Prostate gland (tissue), 2 donors: ENCODE data around the gene TMPRSS6. TPM values are rescaled to one million over a fixed set of nuclear protein-coding genes. Genes with fewer than 3 reads are reported as not detected.

Experiments
- DNase-seq: peaks from one replicate; pipeline ENCODE4 v3.0.0-alpha.2; 2019; ENCODE audit warnings: low spot score
- H3K27ac ChIP-seq, 2 donors: fragments of 200-600 bp; sonication (generic); 2 replicates each; pipeline ENCODE4 v1.5.1; 2017 to 2019
- H3K27me3 ChIP-seq: fragments of 200-600 bp; sonication (generic); replicated peaks from 2 replicates; pipeline ENCODE4 v1.5.1; 2019; ENCODE audit not compliant: insufficient read depth
- H3K36me3 ChIP-seq, 2 donors: fragments of 200-600 bp; sonication (generic); 1 replicate in 1 of 2; 2 replicates in 1 of 2; pipeline versions ENCODE4 v1.5.1 to v1.8.1; 2017 to 2019
- H3K4me1 ChIP-seq: fragments of 200-600 bp; sonication (generic); replicated peaks from 2 replicates; pipeline ENCODE4 v1.5.1; 2019
- H3K4me3 ChIP-seq, 2 donors: fragments of 200-600 bp; sonication (generic); 2 replicates each; pipeline ENCODE4 v1.5.1; 2017 to 2019
- H3K9me3 ChIP-seq: fragments of 200-600 bp; sonication (generic); 2 replicates; pipeline ENCODE4 v1.5.1; 2017
- CTCF ChIP-seq, 4 experiments: fragments of 200-600 bp in 2 of 4; fragments of 450-650 bp in 2 of 4; sonication (generic) in 2 of 4; IDR thresholded peaks; 1 replicate in 3 of 4; 2 replicates in 1 of 4; pipeline ENCODE4 v1.5.1; 2016 to 2019; ENCODE audit warnings: antibody characterized with exemption in 4 of 4, mild to moderate bottlenecking in 2 of 4, moderate library complexity in 2 of 4
- POLR2A ChIP-seq: fragments of 450-650 bp; IDR thresholded peaks from one replicate; pipeline ENCODE4 v1.6.1; 2016; ENCODE audit warnings: antibody characterized with exemption, mild to moderate bottlenecking
- POLR2AphosphoS5 ChIP-seq: sonication (generic); formaldehyde crosslinking; IDR thresholded peaks from one replicate; pipeline ENCODE4 v1.6.1; 2017; ENCODE audit warnings: antibody characterized with exemption
- WGBS: methylation state at CpG from one replicate; pipeline ENCODE4 v1.1.5; 2018; 5-methylcytosine and 5-hydroxymethylcytosine counted together
- intact Hi-C: fragments of 100-400 bp; cut with DNase I; formaldehyde crosslinking; loops from one replicate; pipeline ENCODE4 v1.14.2; 2022
- total RNA-seq, 2 donors: library from RNA; depleted of rRNA; stranded (reverse); fragments of >200 nt; gene quantifications; one replicate each; pipeline ENCODE4 v1.1.0, GENCODE V29; 2016

Gene TMPRSS6
- total RNA-seq, 2 donors from 2014 or later = 0.45 TPM; not detected in 1

- intact Hi-C loops = loop anchor here (10.0 kb wide), 1 partner anchor 134 kb away; no protein-coding TSS in a partner anchor
- WGBS = 30% methylated on average over 9 of the region's 9 CpGs
- H3K27me3 ChIP-seq = peaks cover 9% of the 10 kb centered on the region
These were observed 38.8 kb downstream of the TMPRSS6 start for GRCh38 chr22:37070744-37071143.

GRCh38 chr22:37070334-37070733, 39.2 kb downstream of the TMPRSS6 start:
- no peaks in the 10 kb centered on the region for H3K9me3 ChIP-seq
- WGBS = 69% methylated on average over 8 of the region's 8 CpGs
- no peak overlapping the region for H3K4me3 ChIP-seq
- TF ChIP-seq CTCF (IDR thresholded peaks at IDR 0.05) = no peak
- no peak for TF ChIP-seq POLR2AphosphoS5
- no peak for TF ChIP-seq POLR2A
- intact Hi-C loops = loop anchor here (10.0 kb wide), 1 partner anchor 134 kb away; no protein-coding TSS in a partner anchor
- peaks cover 9% of the 10 kb centered on the region for H3K27me3 ChIP-seq
- H3K36me3 ChIP-seq = no peaks in the 10 kb centered on the region
- no peak overlapping the region for H3K27ac ChIP-seq
- no peaks in the 10 kb centered on the region for H3K4me1 ChIP-seq
- DNase-seq = no peak

More at GRCh38 chr22:37070744-37071143, 38.8 kb downstream of the TMPRSS6 start:
- Histone ChIP-seq H3K9me3 (no peaks in the 10 kb centered on the region), H3K4me3 (no peak overlapping the region), H3K4me1 (no peaks in the 10 kb centered on the region), H3K36me3 (no peaks in the 10 kb centered on the region), H3K27ac (no peak overlapping the region)
- no peak for DNase-seq
- no peak for TF ChIP-seq POLR2AphosphoS5

GRCh38 chr22:37069719-37070118, 39.8 kb downstream of the TMPRSS6 start:
- Histone ChIP-seq H3K27ac (no peak overlapping the region), H3K9me3 (no peaks in the 10 kb centered on the region), H3K27me3 (peaks cover 9% of the 10 kb centered on the region), H3K4me3 (no peak overlapping the region), H3K4me1 (no peaks in the 10 kb centered on the region), H3K36me3 (no peaks in the 10 kb centered on the region)
- no peak for DNase-seq
- TF ChIP-seq POLR2A = no peak
- TF ChIP-seq POLR2AphosphoS5 = no peak
- TF ChIP-seq CTCF (IDR thresholded peaks at IDR 0.05) = no peak
- WGBS = 83% methylated on average over 9 of the region's 9 CpGs
- intact Hi-C loops = loop anchor here (10.0 kb wide), 1 partner anchor 135 kb away; no protein-coding TSS in a partner anchor

- DNase-seq = no peak
- Histone ChIP-seq H3K9me3 (no peaks in the 10 kb centered on the region), H3K4me3 (no peak overlapping the region), H3K4me1 (no peaks in the 10 kb centered on the region), H3K27ac (no peak overlapping the region), H3K36me3 (no peaks in the 10 kb centered on the region), H3K27me3 (peaks cover 9% of the 10 kb centered on the region)
- TF ChIP-seq POLR2AphosphoS5 (no peak), CTCF (IDR thresholded peaks at IDR 0.05) (no peak), POLR2A (no peak)
- intact Hi-C loops = no loop called here
- 35% methylated on average over 10 of the region's 11 CpGs for WGBS
These were observed 40.2 kb downstream of the TMPRSS6 start for GRCh38 chr22:37069319-37069718.

GRCh38 chr22:37068859-37069258, 40.7 kb downstream of the TMPRSS6 start:
- H3K4me3 ChIP-seq = no peak overlapping the region
- peaks cover 9% of the 10 kb centered on the region for H3K27me3 ChIP-seq
- H3K36me3 ChIP-seq = no peaks in the 10 kb centered on the region
- H3K27ac ChIP-seq = no peak overlapping the region
- intact Hi-C loops = no loop called here
- TF ChIP-seq POLR2AphosphoS5 = no peak
- TF ChIP-seq CTCF (IDR thresholded peaks at IDR 0.05) = no peak
- TF ChIP-seq POLR2A = no peak
- no peak for DNase-seq
- WGBS = 1% methylated on average over 17 of the region's 36 CpGs
- H3K9me3 ChIP-seq = no peaks in the 10 kb centered on the region
- H3K4me1 ChIP-seq = no peaks in the 10 kb centered on the region
